GM20431 (cell line): Measurements from ENCODE around the gene ANP32B.
"Not testable (repeated sequence)": the region's sequence is repeated elsewhere in the genome, so short reads cannot be mapped to it uniquely, and the experiment has no call there.

Experiments
- in situ Hi-C: fragments of 300-500 bp; cut with MseI, MboI; formaldehyde crosslinking; loops from one replicate; pipeline ENCODE4 v1.15.0; 2020; ENCODE audit warnings: low sequenced_read_pairs; ENCODE audit not compliant: unreplicated experiment

Gene ANP32B

DNA sequence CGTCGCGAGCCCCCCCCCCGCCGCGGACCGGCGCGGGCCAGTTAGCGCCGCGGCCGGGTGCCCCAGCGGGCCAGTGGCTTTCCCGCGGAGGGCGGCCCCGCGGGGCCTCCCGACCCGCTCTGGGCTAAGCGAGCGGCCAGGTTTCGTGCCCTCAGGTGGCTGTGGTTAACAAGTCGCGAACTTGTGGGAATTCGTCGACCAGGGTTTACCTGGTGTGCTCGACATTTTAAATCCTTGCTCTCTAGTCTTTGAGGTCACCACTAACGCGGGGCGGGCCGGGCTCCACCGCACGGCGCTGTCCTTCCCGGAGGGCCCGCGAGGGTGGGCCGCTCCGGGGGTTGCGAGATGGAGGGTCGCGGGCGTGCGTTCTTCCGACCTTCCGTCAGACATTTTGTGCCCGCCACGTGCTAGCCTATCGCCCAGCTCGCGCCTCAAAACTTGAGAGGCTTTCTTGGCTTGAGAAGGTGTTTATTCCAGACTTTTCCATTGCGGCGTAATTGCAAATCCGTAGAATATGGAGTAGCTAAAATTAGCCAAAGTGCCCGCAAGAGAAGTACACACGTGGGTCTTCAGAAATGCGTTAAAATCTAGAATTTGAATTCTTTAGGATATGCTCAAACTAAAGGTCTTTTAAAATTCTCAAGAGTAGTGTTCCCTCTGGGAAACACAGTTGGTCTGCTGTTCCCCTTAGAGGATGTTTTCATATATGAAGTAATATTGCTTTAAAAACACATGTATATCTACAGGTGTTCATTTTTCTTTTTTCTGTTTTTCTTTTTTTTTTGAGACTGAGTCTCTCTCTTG is 2.1 kb downstream of the ANP32B start:
- in situ Hi-C loops: no loop called here

DNA sequence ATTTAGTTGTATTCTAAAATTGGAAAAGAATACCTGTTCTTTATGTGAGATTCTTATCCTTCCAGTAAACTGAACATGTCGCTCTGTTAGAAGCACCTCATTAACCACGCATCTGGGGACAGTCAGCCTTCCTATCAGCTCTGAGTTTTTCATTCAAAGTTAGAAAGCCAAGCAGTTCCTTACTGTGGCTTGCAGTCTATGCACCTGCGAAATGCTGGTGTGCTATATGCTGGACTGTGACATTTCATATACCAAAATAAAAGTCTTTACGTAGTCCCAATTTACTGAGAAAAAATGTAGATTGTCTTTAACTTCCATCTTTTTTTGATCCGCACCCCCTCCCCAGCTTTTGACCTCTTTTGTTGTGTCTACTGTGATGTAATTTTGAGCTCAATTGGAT is 4.3 kb downstream of the ANP32B start:
- in situ Hi-C loops: no loop called here

GRCh38 chr9:97990259-97990658 is 7.1 kb downstream of the ANP32B start:
- in situ Hi-C loops: no loop called here

GRCh38 chr9:97991818-97992217 is 8.7 kb downstream of the ANP32B start:
- in situ Hi-C loops: no loop called here

DNA sequence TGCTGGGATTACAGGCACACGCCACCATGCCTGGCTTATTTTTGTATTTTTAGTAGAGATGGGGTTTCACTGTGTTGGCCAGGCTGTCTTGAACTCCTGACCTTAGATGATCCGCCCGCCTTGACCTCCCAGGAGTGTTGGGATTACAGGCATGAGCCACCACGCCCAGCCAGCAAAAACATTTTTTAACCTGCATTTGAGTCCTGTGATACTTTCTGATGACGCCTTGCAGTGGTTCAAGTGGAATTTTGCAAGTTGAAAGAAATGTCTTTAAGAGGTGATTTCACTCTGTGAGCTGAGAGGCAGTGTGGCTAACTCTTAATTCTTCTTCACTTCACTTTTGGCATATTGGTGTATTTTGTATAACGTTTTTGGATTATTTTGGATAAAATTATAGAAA is 9.1 kb downstream of the ANP32B start:
- in situ Hi-C loops: no loop called here

- in situ Hi-C loops: no loop called here
These were observed 9.9 kb downstream of the ANP32B start for GRCh38 chr9:97993000-97993399.

- in situ Hi-C loops: no loop called here
These were observed 11.6 kb downstream of the ANP32B start for GRCh38 chr9:97994703-97995102.

DNA sequence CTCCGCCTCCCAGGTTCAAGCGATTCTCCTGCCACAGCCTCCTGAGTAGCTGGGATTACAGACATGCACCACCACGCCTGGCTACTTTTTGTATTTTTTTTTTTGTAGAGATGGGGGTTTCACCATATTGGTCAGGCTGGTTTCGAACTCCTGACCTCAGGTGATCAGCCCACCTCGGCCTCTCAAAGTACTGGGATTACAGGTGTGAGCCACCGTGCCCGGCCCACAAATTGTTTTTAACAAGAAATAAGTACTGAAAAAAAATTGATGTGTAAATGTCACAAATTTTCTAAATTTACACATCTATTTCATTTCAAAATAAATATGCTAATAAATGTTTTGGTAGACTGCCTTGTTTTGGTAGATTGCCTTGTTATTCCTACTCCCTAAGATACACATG is 13.5 kb downstream of the ANP32B start:
- in situ Hi-C loops: not testable (repeated sequence)

DNA sequence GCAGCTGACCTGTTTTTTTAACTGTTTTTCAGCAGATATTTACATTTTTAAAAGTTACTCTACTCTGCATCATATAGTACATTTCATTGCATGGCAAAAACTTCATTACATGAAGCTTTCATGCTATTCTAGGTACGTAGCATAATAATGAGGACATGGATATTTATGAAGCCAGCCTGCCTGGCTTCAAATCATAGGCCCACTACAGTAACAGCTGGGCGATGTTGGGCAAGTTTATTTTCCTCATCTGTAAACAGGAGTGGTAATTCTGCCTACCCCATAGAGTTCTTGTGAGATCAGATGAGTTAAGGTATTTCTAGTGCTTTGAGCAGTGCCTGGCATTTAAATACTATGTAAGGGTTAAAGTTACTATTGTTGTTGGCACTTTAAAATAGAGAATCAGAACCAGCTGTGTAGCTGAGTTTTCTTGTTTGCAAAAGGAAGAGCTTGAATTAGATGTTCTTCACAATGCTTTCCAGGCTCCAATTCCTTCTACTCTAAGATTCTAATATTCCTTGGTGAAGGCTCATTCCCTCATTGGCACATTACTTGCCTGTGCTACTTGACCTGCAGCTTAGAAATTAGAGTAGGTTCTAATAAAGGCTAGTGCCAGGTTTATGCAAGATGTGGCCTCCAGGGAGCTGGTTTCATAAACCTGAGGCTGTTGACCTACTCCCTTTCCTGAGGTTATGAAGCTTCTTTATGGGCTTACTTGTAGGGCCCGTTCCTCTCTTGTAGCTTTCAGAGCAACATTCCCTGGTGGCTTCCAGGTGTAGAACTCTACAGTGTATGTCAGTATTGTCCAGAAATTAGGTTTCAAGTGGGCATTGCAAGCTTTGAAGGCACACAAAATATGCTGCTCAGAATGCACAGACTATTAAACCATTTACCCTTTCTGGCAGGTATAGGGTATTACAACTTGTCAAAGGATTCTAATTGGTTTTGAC is 14.5 kb downstream of the ANP32B start:
- in situ Hi-C loops: no loop called here

DNA sequence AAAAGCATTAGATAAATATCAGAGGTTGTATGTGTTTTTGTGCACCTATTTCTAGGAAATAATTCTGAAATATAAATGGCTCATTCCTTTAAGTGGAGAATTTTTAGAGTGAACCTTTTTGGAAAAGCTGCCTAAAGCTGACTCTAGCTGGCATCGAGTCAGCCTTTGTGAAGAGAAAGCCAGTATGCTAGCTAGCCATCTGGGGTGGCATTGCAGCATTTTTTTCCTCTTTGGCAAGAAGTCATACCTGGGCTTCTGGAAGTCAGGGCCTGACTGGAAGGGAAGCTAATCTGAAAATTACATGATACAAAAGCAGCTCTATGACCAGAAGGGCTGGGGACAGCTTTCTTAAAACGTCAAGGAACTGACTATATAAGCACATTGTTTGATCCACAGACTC is 19.7 kb downstream of the ANP32B start:
- in situ Hi-C loops: no loop called here

DNA sequence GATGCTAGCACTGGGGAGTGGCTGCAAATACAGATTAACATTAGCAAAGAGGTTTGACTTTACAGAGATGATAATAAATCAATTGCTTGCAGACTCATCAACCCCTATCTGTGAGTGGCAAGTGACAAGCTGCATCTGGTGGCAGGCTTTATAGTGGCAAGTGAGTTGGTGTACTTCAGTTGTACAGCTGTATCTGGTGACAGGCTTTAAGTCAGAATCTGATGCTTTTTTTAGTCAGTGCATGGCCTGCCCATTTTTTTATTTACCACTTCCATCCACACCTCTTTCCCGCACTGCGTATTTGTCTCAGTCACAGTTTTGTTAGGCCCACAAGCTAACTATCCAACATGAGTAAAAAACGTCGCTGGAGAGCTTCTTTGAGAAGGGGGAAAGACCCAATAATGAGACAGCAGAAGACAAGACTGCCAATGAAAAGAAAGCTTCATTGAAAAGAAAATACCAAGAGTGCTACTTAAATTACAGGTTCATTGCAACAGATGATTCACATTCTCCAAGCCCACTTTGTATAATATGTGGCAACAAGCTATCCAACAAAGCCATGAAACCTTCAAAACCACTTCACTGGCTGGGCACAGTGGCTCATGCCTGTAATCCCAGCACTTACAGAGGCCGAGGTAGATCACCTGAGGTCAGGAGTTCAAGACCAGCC is 23.1 kb downstream of the ANP32B start:
- in situ Hi-C loops: no loop called here

DNA sequence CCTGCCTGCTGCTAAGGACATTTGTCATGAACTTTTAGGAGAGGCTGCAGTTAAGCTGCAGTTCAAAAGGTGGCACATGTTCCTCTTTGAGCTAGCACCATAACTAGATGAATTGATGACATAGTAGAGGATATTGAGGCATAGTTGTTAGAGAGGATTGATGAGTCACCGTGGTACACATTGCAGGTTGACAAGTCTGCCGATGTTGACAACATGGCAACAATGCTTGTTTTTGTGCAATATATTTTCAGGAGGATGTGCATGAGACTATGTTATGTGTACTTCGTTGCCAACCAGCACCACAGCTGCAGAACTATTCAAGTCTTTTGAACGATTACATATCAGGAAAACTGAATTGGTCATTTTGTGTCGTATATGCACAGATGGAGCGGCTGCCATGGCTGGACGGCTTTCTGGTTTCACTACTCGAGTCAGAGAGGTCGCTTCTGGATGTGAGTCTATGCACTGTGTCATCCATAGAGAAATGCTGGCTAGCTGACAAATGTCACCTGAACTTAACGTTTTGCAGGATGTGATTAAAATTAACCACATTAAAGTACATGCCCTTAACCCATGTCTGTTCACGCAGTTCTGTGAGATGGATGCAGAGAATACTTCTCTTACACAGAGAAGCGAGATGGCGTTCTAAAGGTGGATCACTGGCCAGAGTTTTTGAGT is 24.2 kb downstream of the ANP32B start:
- in situ Hi-C loops: no loop called here

GRCh38 chr9:98008764-98009163 is 25.6 kb downstream of the ANP32B start:
- in situ Hi-C loops: no loop called here

DNA sequence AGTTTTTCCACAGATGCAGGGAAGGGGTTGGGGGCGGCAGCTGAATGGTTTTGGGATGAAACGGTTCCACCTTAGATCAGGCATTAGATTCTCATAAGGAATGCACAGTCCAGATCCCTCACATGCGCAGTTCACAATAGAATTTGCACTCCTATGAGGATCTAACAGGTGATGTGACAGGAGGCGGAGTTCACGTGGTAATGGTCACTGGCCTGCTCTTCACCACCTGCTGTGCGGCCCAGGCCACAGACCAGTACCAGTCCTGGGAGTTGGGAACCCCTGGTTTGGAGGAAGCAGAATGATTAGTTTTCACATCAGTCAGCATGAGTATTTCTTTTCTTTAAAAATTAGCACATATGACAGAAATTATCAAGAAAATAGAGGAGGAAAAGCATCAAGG is 26.3 kb downstream of the ANP32B start:
- in situ Hi-C loops: no loop called here

- in situ Hi-C loops: no loop called here
These were observed 26.8 kb downstream of the ANP32B start for GRCh38 chr9:98009936-98010335.

GRCh38 chr9:98010445-98010844 is 27.3 kb downstream of the ANP32B start:
- in situ Hi-C loops: no loop called here

GRCh38 chr9:98011122-98011521 is 28.0 kb downstream of the ANP32B start:
- in situ Hi-C loops: no loop called here

DNA sequence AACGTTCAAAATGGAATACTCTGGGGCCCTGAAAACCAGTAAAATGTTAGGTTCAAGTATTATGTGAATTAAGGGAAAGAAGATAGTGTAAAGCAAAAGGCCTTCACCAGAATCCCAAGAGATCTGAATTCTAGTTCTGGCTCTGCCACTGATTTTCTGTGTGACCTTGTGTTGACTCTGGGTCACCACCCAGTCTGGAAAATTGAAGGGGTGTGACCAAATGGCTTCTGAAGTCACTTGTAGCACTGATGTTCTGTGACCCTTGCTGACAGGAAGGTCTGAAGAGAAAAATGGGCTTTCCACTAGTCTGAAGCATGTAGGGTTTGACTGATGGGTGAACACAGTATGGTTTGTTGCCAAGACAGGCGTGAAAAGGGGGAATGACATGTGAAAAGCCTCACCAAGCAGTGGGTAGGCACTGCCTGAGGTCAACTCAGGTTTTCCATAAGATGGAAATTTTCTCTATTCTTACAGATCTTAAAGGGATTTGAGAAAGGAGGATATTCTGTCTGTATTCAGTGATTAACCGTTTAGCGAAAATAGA is 33.1 kb downstream of the ANP32B start:
- in situ Hi-C loops: no loop called here

DNA sequence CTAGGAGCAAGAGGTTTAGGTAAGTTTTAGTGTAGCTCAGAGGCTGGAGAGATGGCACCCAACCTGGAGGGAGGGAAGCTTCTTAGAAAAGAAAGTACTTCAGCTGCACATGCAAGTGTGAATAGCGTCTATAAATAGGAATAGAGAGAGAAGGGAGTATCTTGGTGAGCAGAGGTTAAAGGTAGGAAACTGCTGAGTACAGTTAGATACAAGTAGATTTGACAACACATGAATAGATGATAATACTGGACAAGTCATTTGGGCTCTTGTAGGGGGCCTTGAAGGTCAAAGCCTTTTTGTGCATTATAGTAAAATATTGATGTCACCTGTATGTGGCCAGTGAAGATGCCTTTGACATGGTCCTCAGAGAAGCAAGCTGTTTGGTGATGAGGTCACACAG is 34.2 kb downstream of the ANP32B start:
- in situ Hi-C loops: no loop called here

DNA sequence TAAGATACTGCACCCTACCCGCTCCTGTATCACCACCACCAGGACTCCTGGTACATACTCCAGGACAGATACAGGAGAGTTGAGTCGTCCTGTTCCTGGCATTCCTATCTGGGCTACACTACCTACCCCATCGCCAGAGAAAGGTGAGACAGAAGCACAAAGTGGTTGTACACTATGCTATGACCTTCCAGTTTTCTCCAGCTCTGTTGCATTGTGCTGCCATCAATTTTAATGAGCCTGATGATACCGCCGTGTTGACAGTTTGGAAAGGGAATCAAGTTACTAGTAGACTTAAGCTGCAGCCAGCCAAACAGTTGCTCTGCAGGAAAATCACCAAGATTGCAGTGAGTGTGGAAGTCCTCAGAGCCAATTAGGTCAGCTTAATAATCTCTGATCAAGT is 35.2 kb downstream of the ANP32B start:
- in situ Hi-C loops: no loop called here
